Activated CD4-positive, CD25-positive, alpha-beta regulatory T cell treated with anti-CD3 and anti-CD28 coated beads, Interleukin-2, amount 50 U/mL, for 24 hours (primary cell): ENCODE data around the gene RTCA.
"Not testable (repeated sequence)": the region's sequence is repeated elsewhere in the genome, so short reads cannot be mapped to it uniquely, and the experiment has no call there.

ENCODE experiments used
- ATAC-seq, 2 donors: fragments of 150-1000 bp; cut with Tn5 transposase; one replicate each; pipeline ENCODE4 v1.10.0; 2021; ENCODE audit warnings: mild to moderate bottlenecking in 1 of 2, moderate library complexity in 1 of 2

The RTCA gene

DNA sequence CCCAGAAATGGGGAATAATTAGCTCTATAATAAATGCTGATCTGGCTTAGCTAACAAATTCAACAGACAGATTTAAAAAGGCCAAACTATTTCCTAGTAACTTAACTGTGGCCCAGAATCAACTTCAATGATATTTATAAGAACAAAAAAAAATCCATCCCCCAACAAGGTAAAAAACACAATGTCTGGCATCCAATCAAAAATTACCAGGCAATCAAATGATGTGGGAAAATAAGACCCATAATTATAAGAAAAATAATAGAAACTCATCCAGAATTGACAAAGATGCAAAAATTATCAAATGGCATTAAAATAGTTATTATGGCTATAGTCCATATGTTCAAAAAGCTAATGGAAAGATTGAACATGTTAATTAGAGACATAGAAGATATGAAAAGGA is 43.8 kb downstream of the RTCA start:
- ATAC-seq, result no peak

DNA sequence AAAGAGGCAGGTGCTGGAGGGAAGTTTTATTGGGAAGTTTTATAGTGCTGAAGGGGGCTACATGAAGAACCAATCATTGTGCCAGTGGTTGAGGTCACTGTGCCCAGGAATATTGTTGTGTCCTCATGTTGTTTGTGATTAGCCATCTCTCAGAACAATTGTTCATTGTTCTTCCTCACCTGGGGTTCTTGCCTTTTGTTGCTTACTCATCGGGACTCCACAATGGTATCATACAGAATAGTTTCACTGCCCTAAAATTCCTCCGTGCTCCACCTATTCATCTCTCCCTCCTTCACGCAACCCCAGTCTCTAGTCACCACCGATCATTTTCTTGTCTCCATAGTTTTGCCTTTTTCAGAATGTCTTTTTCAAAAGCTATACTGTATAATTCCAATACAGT is 47.4 kb downstream of the RTCA start:
- no peak for ATAC-seq

DNA sequence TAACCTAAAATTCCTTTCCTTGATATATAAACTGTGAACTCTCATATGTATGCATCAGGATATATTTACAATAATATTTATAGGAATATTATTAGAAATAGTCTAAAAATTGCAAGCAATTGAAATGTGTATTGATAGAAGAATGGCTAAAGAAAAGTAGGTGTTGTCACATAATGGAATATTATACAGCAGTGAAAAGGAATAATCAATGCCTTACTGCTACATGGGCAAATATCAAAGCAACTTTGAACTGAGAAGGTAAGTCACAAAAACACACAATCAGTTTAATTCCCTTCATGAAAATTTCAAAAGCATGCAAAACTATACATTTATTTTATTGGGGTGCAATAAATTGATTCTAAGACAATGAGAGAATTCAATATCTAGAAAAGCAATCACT is 50.6 kb downstream of the RTCA start:
- no peak for ATAC-seq

DNA sequence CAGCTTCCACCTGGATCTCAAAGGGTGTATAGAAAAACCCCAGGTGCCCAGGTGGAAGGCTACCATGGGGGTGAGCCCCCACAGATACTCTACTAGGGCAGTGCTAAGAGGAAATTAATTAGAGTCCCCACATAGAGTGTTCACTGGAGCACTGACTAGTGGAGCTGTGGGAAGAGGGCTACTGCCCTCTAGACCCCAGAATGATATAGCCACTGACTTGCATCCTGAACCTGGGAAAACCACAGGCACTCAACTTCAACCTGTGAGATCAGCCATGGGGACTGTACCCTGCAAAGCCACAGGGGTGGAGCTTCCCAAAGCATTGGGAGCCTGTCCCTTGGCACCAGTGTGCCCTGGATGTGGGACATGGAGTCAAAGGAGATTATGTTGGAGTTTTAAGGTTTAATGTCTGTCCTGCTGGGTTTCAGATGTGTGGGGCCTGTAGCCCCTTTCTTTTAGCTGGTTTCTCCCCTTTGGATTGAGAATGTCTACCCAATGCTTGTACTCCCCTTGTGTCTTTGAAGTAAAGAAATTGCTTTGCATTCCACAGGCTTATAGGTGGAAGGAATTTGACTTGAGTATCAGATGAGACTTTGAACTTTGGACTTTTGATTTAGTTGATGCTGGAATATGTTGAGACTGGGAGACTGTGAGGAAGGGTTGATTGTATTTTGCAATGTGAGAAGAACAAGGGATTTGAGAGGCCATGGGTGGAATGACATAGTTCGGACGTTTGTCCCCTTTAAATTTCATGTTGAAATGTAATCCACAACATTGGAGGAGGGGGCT is 54.5 kb downstream of the RTCA start:
- no peak for ATAC-seq

DNA sequence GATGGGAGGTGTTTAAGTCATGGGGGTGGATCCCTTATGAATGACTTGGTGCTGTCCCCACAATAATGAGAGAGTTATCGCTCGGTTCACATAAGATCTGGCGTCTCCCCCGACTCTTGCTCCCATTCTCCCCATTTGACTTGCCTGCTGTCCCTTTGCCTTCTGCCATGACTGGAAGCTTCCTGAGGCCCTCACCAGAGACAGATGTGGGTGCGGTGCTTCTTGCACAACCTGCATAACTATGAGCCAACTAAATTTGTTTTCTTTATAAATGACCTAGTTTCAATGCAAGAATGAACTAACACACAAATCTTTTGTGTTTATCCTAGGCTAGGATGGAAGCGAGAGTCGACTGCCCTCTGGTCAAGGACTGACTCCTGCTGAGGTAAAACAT is 55.1 kb downstream of the RTCA start:
- ATAC-seq, result no peak

DNA sequence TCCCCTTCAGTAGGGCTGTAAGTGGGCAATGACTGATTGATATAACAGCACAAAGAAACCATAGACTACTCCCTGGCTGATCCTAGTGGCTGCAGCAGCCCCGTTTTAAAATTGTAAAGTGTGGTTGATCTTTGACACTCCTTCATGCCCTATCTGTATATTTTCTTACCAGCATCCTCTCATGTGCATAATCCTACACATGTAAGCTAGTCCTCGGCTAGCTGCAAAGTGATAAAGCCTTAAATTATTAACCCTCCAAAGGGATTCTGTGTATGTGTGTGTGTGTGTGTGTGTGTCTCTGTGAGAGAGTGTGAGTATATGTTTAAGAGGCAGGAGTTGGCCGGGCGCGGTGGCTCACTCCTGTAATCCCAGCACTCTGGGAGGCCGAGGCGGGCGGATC is 55.5 kb downstream of the RTCA start:
- no peak for ATAC-seq

DNA sequence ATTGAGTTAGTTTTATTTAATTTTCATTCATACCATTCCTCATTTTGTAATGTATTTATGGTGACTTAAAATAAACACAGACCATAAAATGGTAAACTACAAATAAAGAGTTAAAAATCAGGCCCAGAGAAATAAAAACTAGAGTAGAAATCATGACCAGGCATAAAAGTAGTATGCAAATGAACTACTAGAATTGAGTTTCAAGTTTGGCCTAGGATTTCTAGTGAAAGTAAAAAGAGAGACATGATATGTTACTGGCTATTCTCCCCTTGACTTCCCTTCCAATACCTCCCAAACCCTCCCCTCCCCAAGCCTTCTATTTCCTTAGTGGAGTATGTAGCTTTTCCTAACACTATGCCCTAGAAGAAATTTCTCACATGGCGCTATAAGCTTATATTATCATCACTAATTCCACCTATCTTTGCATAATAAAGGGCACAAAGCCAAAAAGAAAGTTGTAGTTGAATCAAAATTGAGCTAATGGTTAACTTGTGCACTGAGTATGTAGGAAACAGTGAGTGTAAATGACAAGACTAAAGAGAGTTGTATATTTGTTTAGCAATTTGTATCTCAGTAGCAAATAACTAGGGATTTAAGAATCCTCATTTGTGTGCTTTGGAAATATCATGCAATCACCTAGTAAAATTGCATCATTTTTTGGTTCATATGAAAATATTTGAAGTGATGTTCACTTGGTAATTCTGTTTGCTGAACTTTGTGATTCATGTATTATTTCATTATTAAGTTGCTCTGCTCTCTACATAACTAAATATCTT is 56.6 kb downstream of the RTCA start:
- peak in 1 of 2 donors; percentile 27 for ATAC-seq

DNA sequence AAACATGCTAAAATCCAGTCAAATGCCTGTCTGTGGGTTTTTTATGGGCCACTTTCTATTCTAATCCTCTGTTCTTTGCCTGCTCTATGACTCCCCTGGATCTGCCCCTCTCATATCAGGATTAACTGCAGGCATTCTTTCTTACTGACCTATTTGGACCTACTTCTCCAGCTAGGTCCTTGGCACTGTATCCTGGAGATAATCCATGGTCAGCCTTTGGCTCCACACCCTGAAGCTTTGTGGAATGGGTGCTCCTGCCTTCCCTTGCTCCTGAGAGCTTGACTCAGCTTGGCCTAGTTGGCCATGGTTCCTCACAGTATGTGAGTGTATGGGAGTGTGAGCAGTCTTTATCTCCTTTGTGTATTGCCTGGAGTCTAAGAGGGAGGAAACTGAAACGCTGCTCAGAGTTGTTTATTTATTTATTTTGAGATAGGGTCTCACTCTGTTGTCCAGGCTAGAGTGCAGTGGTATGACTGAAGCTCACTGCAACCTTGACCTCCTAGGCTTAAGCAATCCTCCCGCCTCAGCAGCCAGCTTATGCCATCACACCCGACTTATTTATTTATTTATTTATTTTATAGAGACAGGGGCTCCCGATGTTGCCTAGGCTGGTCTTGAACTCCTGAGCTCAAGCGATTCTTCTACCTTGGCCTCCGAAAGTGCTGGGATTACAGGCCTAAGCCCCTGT is 57.5 kb downstream of the RTCA start:
- no peak for ATAC-seq

DNA sequence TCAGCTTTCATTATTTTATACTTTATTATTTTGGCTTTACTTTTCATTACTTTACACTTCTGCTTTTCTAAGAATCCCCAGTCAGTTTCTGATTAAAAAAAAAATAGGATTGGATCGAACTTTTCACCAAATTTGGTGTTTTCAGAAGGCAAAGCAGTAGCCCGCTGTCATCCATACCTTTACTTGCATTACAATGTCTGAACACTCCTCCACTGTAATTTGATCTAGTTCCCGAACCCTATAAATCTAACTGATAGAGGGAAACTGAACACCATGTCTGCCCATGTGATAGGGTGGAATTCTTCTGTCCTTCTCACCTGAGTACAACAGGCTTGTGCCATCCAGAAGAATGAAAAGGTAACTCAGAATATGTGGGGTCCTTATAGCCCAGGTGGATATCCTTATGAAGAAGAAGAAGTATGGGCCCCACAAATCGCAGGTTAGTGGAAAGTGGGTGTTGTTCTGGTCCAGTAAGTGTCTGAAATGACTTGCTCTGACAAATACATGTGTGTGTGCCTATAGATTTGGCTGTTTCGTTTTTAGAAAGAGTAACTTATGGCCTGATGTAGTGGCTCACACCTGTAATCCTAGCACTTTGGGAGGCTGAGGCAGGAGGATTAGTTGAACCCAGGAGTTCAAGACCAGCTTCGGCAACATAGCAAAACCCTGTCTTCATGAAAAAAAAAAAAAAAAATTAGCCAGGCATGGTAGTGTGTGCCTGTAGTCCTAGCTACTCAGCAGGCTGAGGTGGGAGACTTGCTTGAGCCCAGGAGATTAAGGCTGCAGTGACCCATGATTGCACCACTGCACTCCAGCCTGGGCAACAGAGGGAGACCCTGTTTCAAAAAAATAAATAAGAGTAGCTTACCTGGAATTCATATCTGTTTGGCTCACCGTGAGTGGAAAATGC is 59.7 kb downstream of the RTCA start:
- no peak for ATAC-seq

DNA sequence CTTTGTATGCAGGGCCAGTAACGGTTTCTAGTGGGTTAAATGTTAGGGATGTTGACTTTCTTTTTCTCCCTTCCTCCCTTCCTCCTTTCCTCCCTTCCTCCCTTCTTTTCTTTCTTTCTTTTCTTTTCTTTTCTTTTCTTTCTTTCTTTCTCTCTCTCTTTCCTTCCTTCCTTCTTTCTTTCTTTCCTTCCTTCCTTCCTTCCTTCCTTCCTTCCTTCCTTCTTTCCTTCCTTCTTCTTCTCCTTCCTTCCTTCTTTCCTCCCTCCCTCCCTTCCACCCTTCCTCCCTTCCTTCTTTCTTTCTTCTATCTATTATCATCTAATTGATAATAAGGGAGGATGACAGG is 60.3 kb downstream of the RTCA start:
- not testable (repeated sequence) for ATAC-seq

DNA sequence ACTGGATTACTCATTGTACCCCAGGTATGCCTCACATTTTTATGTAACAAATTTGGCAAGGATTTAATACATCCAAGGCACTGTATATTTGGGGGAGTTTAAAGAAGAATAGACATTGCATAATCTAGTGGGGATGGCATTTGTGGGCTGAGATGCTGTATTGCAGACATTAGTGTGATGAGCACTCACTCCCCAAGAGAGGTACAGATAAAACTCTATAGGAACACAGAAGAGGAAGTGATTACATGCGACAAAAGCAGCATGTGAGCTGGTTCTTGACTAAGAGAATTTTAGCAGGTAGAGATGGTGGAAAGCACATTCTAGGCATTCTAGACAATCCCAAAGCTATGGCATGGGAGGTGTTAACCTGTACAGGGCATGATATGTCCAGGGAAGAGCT is 62.1 kb downstream of the RTCA start:
- no peak for ATAC-seq

DNA sequence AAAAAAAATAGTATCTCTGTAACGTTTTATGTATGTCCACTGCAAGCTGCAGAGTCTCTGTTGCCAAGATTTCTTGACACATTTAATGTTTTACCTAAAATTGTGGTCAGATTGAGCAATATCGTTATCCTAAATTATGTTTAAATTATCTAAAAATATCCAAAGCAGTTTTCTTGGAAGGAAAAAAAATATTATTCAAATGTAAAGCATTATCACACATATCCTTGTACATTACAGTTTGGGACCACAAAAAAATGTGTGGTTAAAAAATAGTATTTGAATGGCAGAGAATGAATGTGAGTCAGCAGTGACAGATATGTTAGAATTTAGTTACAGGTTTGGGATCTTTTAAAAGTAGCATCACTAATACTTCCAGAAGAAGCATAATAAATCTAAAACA is 65.1 kb downstream of the RTCA start:
- ATAC-seq, result not testable (repeated sequence)

DNA sequence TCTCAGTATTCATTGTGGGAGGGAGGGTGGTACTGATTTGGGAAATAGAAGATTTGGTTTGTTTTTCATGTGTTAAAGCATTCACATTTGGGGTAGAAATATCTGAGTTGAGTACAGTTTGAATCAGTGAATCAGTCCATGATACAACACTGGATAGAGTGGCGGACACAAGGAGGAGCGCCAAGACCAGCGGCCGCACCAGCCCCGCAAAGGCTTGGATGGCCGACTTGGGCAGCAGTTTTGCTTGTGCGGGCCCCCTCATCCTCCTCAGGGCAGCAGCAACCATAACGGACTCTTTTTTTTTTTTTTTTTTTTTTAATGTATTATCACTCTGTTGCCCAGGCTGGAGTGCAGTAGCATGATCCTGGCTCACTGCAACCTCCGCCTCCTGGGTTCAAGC is 66.3 kb downstream of the RTCA start:
- no peak for ATAC-seq

DNA sequence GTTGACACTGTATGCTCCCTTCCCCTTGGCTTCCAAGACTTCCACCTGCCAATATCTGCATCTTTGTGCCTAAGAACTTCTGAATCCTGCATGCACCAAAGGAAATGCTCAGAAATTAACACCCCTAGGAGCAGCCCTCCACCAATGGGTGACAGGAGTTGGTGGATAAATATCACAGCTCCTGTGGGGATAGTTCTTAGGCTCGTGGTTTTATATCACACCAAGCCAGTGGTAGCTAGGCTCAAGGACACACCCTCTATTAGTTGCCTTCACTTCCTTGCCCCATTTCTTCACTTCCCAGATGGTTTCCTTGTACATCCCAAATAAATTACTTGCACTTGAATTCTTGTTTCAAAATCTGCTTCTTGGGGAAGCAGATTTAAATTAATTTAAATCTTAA is 69.4 kb downstream of the RTCA start:
- ATAC-seq, result no peak

DNA sequence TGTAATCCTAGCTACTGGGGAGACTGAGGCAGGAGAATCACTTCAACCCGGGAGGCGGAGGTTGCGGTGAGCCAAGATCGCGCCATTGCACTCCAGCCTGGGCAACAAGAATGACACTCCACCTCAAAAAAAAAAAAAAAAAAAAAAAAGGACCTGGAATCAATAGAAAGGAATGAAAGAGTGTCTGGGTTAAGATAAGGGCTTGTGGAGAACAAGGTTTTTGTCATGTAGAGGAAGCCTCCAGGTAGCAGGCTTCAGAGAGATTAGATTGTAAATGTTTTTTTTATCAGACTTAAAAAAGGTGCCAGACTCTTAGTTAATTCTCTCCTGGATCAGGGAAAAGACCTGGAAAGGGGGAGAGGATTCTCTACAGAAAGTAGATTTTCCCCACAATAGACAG is 71.9 kb downstream of the RTCA start:
- not testable (repeated sequence) for ATAC-seq

DNA sequence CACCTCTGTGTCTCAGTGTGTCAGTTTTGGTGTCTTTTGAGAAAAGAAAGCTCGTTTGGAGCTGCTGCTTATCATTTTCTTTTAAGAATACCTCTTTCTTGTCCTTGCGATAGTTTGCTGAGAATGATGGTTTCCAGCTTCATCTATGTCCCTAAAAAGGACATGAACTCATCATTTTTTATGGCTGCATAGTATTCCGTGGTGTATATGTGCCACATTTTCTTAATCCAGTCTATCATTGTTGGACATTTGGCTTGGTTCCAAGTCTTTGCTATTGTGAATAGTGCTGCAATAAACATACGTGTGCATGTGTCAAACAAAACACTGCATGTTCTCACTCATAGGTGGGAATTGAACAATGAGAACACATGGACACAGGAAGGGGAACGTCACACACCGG is 73.7 kb downstream of the RTCA start:
- ATAC-seq, result not testable (repeated sequence)

DNA sequence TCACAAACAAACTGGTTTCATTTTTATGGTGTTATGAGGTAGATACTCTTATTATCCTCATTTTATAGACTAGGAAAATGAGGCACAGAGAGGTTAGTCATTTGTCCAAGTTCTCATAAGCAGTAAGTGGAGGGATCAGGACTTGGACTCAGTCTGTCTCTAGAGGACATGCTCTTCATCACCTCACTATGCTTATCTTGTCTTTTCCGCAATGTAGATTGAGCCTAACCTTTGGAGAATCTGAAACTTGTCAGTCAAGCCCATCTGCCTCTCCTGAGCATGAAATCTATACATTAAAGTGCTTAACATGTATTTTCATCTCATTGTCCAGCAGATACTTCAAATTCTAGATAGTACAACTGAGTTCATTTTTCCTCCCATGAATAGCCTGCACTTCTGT is 74.5 kb downstream of the RTCA start:
- ATAC-seq, result no peak

DNA sequence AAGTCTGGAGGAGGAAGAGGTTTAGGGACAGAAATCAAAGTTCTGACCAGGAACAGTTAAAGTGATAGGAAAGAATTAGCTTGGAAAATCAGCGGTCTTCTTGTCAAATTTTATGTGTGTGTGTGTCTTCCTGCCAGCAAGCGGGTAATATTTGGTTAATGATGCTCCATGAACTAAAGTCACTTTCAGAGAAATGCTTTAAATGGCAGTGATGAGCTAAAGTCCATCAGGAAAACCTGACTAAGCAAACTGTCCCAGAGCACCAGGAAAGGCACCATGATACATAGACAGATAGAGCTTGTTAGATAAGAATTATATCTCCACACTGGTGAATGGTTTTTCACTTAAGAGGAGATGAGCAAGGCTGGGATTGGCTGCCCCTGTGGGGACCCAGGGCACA is 76.3 kb downstream of the RTCA start:
- ATAC-seq, result no peak
